ENCODE data around the gene ANKDD1A.

DNA sequence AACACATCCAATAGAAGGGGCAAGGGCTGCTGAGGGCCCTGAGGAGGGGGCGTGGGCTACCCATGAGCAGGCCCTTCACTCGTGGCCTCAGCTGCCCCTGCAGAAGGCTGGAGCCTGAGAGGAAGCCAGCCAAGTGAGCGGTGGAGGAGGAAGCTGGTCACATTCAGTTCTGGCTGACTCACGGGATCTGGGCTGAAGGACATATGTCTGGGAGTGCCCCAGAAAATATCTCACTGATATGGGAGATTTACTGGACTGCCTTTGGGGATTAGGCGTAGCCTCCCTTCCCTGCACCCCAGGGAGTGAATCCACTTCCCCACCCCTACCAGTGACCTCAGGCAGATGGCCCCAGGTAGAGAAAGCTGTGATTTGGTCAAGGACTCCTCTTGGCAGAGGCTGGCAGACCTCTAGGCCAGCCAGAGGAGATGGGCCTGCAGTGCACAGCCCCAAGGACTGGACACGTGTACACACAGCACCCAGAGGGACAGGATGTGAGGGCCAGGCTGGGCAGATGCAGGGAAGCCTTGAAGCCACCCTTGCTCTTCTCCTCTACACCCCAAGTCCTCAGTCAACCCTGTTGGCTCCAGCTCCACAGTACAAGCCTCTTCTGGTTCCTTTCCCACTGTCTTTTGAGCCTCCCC is 14.2 kb upstream of the ANKDD1A start:
- TF ChIP-seq, protein P1, sequence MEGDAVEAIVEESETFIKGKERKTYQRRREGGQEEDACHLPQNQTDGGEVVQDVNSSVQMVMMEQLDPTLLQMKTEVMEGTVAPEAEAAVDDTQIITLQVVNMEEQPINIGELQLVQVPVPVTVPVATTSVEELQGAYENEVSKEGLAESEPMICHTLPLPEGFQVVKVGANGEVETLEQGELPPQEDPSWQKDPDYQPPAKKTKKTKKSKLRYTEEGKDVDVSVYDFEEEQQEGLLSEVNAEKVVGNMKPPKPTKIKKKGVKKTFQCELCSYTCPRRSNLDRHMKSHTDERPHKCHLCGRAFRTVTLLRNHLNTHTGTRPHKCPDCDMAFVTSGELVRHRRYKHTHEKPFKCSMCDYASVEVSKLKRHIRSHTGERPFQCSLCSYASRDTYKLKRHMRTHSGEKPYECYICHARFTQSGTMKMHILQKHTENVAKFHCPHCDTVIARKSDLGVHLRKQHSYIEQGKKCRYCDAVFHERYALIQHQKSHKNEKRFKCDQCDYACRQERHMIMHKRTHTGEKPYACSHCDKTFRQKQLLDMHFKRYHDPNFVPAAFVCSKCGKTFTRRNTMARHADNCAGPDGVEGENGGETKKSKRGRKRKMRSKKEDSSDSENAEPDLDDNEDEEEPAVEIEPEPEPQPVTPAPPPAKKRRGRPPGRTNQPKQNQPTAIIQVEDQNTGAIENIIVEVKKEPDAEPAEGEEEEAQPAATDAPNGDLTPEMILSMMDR (IDR thresholded peaks at IDR 0.05): no peak
- no peak for TF ChIP-seq ZFX (IDR thresholded peaks at IDR 0.05; ENCODE audit: borderline replicate concordance)
